GM23338 (cell line): ENCODE measurements around the gene TSPEAR.

ENCODE experiments used
- CTCF ChIP-seq, 2 experiments: fragments of 200-600 bp in 1 of 2; sonication (generic) in 1 of 2; conservative IDR thresholded peaks; 2 replicates each; pipeline versions ENCODE4 v1.5.1 to v1.6.1; 2016 to 2017; ENCODE audit warnings: antibody characterized with exemption in 2 of 2, low read depth in 2 of 2, mild to moderate bottlenecking in 2 of 2, moderate library complexity in 1 of 2
- EZH2 ChIP-seq: fragments of 200-600 bp; sonication (generic); IDR thresholded peaks from one replicate; pipeline ENCODE4 v1.8.0; 2017; ENCODE audit warnings: antibody characterized with exemption, mild to moderate bottlenecking, low read depth; ENCODE audit not compliant: unreplicated experiment
- JUNB ChIP-seq: IDR thresholded peaks from one replicate; pipeline ENCODE4 v1.6.1; 2016; ENCODE audit warnings: antibody characterized with exemption; ENCODE audit not compliant: unreplicated experiment

- TF ChIP-seq CTCF (conservative IDR thresholded peaks at IDR 0.05; ENCODE audit: low read depth in 2 of 2) (peak; percentile 49 to 74), JUNB (no peak), EZH2 (no peak)
Observed at GRCh38 chr21:44718571-44718970, 7.2 kb upstream of the TSPEAR start.
